HK-2 (cell line): ENCODE data around the gene RAB28.
"Not testable (repeated sequence)": the region's sequence is repeated elsewhere in the genome, so short reads cannot be mapped to it uniquely, and the experiment has no call there.

Experiments used
- DNase-seq: peaks from one replicate; pipeline ENCODE4 v3.0.0-alpha.2; 2018; ENCODE audit not compliant: unreplicated experiment

Gene RAB28

GRCh38 chr4:13449590-13449989 is 34.5 kb downstream of the RAB28 start:
- no peak for DNase-seq

GRCh38 chr4:13445841-13446790 is 38.0 kb downstream of the RAB28 start:
- DNase-seq: no peak

GRCh38 chr4:13441506-13441905 is 42.6 kb downstream of the RAB28 start:
- DNase-seq: no peak

- no peak for DNase-seq
Observed at GRCh38 chr4:13436962-13437361, 47.2 kb downstream of the RAB28 start.

- no peak for DNase-seq
Observed at GRCh38 chr4:13432453-13432852, 51.7 kb downstream of the RAB28 start.

- DNase-seq: no peak
Observed at GRCh38 chr4:13430834-13431568, 53.1 kb downstream of the RAB28 start.

GRCh38 chr4:13427599-13428325 is 56.4 kb downstream of the RAB28 start:
- no peak for DNase-seq

- no peak for DNase-seq
Observed at GRCh38 chr4:13415068-13415785, 68.9 kb downstream of the RAB28 start.

GRCh38 chr4:13413729-13414437 is 70.3 kb downstream of the RAB28 start:
- no peak for DNase-seq

GRCh38 chr4:13411942-13412341 is 72.2 kb downstream of the RAB28 start:
- DNase-seq: no peak

- DNase-seq: no peak
Observed at GRCh38 chr4:13409324-13409723, 74.8 kb downstream of the RAB28 start.

GRCh38 chr4:13406156-13406555 is 78.0 kb downstream of the RAB28 start:
- not testable (repeated sequence) for DNase-seq

GRCh38 chr4:13403833-13404232 is 80.3 kb downstream of the RAB28 start:
- no peak for DNase-seq

- no peak for DNase-seq
Observed at GRCh38 chr4:13403326-13403725, 80.8 kb downstream of the RAB28 start.

GRCh38 chr4:13399257-13399656 is 84.9 kb downstream of the RAB28 start:
- DNase-seq: no peak

- DNase-seq: no peak
Observed at GRCh38 chr4:13396161-13396560, 88.0 kb downstream of the RAB28 start.

GRCh38 chr4:13389901-13390300 is 94.2 kb downstream of the RAB28 start:
- not testable (repeated sequence) for DNase-seq

- no peak for DNase-seq
Observed at GRCh38 chr4:13386405-13387107, 97.6 kb downstream of the RAB28 start.

GRCh38 chr4:13384055-13384454 is 100.1 kb downstream of the RAB28 start:
- no peak for DNase-seq
